Naive B cell (primary cell): ENCODE results near the gene OLAH. TPM values are rescaled to one million over a fixed set of nuclear protein-coding genes. Genes with fewer than 3 reads are reported as not detected.
A peak's percentile ranks its signal among the peaks of the same experiment; 100 is the strongest.

Experiments used
- ATAC-seq, 2 donors: fragments of 150-1000 bp; cut with Tn5 transposase; 2 replicates each; pipeline ENCODE4 v1.10.0; 2021; ENCODE audit warnings: low read depth in 2 of 2, mild to moderate bottlenecking in 2 of 2, moderate library complexity in 2 of 2
- DNase-seq: peaks from one replicate; pipeline ENCODE4 v3.0.0; 2022
- H3K27ac Mint-ChIP-seq, 6 donors: one replicate each; pipeline ENCODE4 v1.8.0; 2020 to 2022; ENCODE audit warnings: mild to moderate bottlenecking in 6 of 6, mixed read lengths in 6 of 6, moderate library complexity in 5 of 6, inconsistent platforms in 2 of 6
- H3K27me3 Mint-ChIP-seq, 3 donors: one replicate each; pipeline ENCODE4 v1.8.0; 2021 to 2022; ENCODE audit warnings: mixed read lengths in 3 of 3, mild to moderate bottlenecking in 1 of 3
- H3K36me3 Mint-ChIP-seq, 2 donors: one replicate each; pipeline ENCODE4 v1.8.0; 2020 to 2022; ENCODE audit warnings: mixed read lengths in 2 of 2, inconsistent platforms in 1 of 2, mild to moderate bottlenecking in 1 of 2
- H3K4me1 Mint-ChIP-seq, 3 donors: one replicate each; pipeline ENCODE4 v1.8.0; 2020 to 2022; ENCODE audit warnings: mixed read lengths in 3 of 3, inconsistent platforms in 1 of 3, mild to moderate bottlenecking in 1 of 3, moderate library complexity in 1 of 3
- H3K4me3 Mint-ChIP-seq, 8 donors: one replicate each; pipeline ENCODE4 v1.8.0; 2020 to 2022; ENCODE audit warnings: mild to moderate bottlenecking in 8 of 8, mixed read lengths in 8 of 8, moderate library complexity in 8 of 8, inconsistent platforms in 2 of 8
- H3K9me3 Mint-ChIP-seq, 7 donors: one replicate each; pipeline ENCODE4 v1.8.0; 2020 to 2022; ENCODE audit warnings: mixed read lengths in 7 of 7, mild to moderate bottlenecking in 5 of 7, inconsistent platforms in 2 of 7, moderate library complexity in 1 of 7
- polyA plus RNA-seq, 6 donors: library from polyadenylated mRNA; unstranded; fragments of 300-500 nt; fragmentation: Illumina TruSeq; gene quantifications; one replicate each; pipeline ENCODE4 v1.2.3, GENCODE V29; 2021; ENCODE audit warnings: low read depth in 6 of 6

The OLAH gene
- polyA plus RNA-seq, 6 donors from 2014 or later = not detected

GRCh38 chr10:15088428-15089261, 44.9 kb downstream of the OLAH start, which contains the start of gene ACBD7:
Gene ACBD7, minus strand, starts transcription at chr10:15088776. Its CDS starts 48 bp downstream, at chr10:15088728.
- Mint-ChIP-seq H3K9me3 (no peaks in the 10 kb centered on the region), H3K27ac (peak within 1 kb of the TSS in 2 of 6 donors; percentile 19 to 71), H3K27me3 (peaks cover 0 to 6% (median 0%) of the 10 kb centered on the region in 3 donors), H3K4me3 (peak within 1 kb of the TSS; percentile 77 to 91 (median 80)), H3K36me3 (no peaks in the 10 kb centered on the region), H3K4me1 (peaks cover 0 to 6% (median 6%) of the 10 kb centered on the region in 3 donors)
- peak; percentile 87 for DNase-seq
- ATAC-seq = peak; percentile 99

- Mint-ChIP-seq H3K27ac (no peak overlapping the region), H3K36me3 (no peaks in the 10 kb centered on the region), H3K9me3 (no peaks in the 10 kb centered on the region), H3K4me3 (peak overlapping the region in 1 of 8 donors; percentile 31), H3K4me1 (peaks cover 4 to 8% (median 7%) of the 10 kb centered on the region in 3 donors), H3K27me3 (peaks cover 0 to 6% (median 0%) of the 10 kb centered on the region in 3 donors)
- DNase-seq (no peak), ATAC-seq (no peak)
Observed at GRCh38 chr10:15091418-15091817, 47.7 kb downstream of the OLAH start.

GRCh38 chr10:15092855-15093408, 49.2 kb downstream of the OLAH start:
- H3K36me3 Mint-ChIP-seq = no peaks in the 10 kb centered on the region

GRCh38 chr10:15096661-15097010, 52.9 kb downstream of the OLAH start:
- peaks cover 32 to 35% (median 33%) of the 10 kb centered on the region in 3 donors for H3K4me1 Mint-ChIP-seq
- no peaks in the 10 kb centered on the region for H3K9me3 Mint-ChIP-seq
- peaks cover 0 to 6% (median 0%) of the 10 kb centered on the region in 3 donors for H3K27me3 Mint-ChIP-seq
- peak; percentile 4 to 13 for ATAC-seq
- H3K4me3 Mint-ChIP-seq = peak overlapping the region; percentile 89 to 99 (median 96)
- peak overlapping the region; percentile 45 to 100 (median 97) for H3K27ac Mint-ChIP-seq
- H3K36me3 Mint-ChIP-seq = no peaks in the 10 kb centered on the region
- no peak for DNase-seq

More at GRCh38 chr10:15092855-15093408, 49.2 kb downstream of the OLAH start:
- Mint-ChIP-seq H3K4me1 (peaks cover 14 to 19% (median 18%) of the 10 kb centered on the region in 3 donors), H3K4me3 (no peak overlapping the region), H3K9me3 (no peaks in the 10 kb centered on the region), H3K27me3 (peaks cover 0 to 6% (median 0%) of the 10 kb centered on the region in 3 donors), H3K27ac (peak overlapping the region in 1 of 6 donors; percentile 78)
- no peak for ATAC-seq
- no peak for DNase-seq

- H3K4me1 Mint-ChIP-seq = peaks cover 32 to 38% (median 35%) of the 10 kb centered on the region in 3 donors
- peak; percentile 73 to 76 for ATAC-seq
Observed at GRCh38 chr10:15097011-15097812, 53.5 kb downstream of the OLAH start, which contains the start of gene RPP38. Gene RPP38, plus strand, starts transcription at chr10:15097355. Its CDS starts 5,960 bp downstream, at chr10:15103315.

GRCh38 chr10:15099886-15100285, 56.1 kb downstream of the OLAH start:
- peak overlapping the region in 7 of 8 donors; percentile 9 to 76 (median 45) for H3K4me3 Mint-ChIP-seq
- H3K27ac Mint-ChIP-seq = peak overlapping the region in 3 of 6 donors; percentile 27 to 75 (median 63)
- peaks cover 35 to 40% (median 36%) of the 10 kb centered on the region in 3 donors for H3K4me1 Mint-ChIP-seq
- peaks cover 0 to 9% of the 10 kb centered on the region in 2 donors for H3K36me3 Mint-ChIP-seq
- DNase-seq (no peak), ATAC-seq (no peak)
- no peaks in the 10 kb centered on the region for H3K9me3 Mint-ChIP-seq
- H3K27me3 Mint-ChIP-seq = no peaks in the 10 kb centered on the region

More at GRCh38 chr10:15097011-15097812, 53.5 kb downstream of the OLAH start, which contains the start of gene RPP38:
- DNase-seq = peak; percentile 95
- H3K27me3 Mint-ChIP-seq = peaks cover 0 to 1% (median 0%) of the 10 kb centered on the region in 3 donors
- no peaks in the 10 kb centered on the region for H3K36me3 Mint-ChIP-seq
- no peaks in the 10 kb centered on the region for H3K9me3 Mint-ChIP-seq
- peak within 1 kb of the TSS; percentile 98 to 100 (median 99) for H3K27ac Mint-ChIP-seq
- H3K4me3 Mint-ChIP-seq = peak within 1 kb of the TSS; percentile 89 to 99 (median 96)

GRCh38 chr10:15103513-15103912, 59.8 kb downstream of the OLAH start:
- H3K27me3 Mint-ChIP-seq = no peaks in the 10 kb centered on the region
- peaks cover 0 to 9% of the 10 kb centered on the region in 2 donors for H3K36me3 Mint-ChIP-seq

GRCh38 chr10:15106352-15107013, 62.7 kb downstream of the OLAH start:
- peaks cover 4 to 14% (median 7%) of the 10 kb centered on the region in 3 donors for H3K4me1 Mint-ChIP-seq
- H3K27me3 Mint-ChIP-seq = no peaks in the 10 kb centered on the region
- H3K27ac Mint-ChIP-seq = peak overlapping the region in 3 of 6 donors; percentile 74 to 84 (median 82)
- H3K9me3 Mint-ChIP-seq = no peaks in the 10 kb centered on the region
- ATAC-seq = peak; percentile 95 to 97
- H3K36me3 Mint-ChIP-seq = peaks cover 0 to 9% of the 10 kb centered on the region in 2 donors
- peak; percentile 54 for DNase-seq
- H3K4me3 Mint-ChIP-seq = no peak overlapping the region

More at GRCh38 chr10:15103513-15103912, 59.8 kb downstream of the OLAH start:
- Mint-ChIP-seq H3K4me1 (peaks cover 20 to 29% (median 25%) of the 10 kb centered on the region in 3 donors), H3K9me3 (no peaks in the 10 kb centered on the region), H3K4me3 (no peak overlapping the region), H3K27ac (peak overlapping the region in 4 of 6 donors; percentile 20 to 80 (median 41))
- DNase-seq (no peak), ATAC-seq (no peak)

GRCh38 chr10:15112657-15113056, 68.9 kb downstream of the OLAH start:
- ATAC-seq (no peak), DNase-seq (no peak)
- Mint-ChIP-seq H3K4me3 (no peak overlapping the region), H3K4me1 (no peaks in the 10 kb centered on the region), H3K27ac (peak overlapping the region in 1 of 6 donors; percentile 70), H3K36me3 (peaks cover 0 to 4% of the 10 kb centered on the region in 2 donors), H3K27me3 (no peaks in the 10 kb centered on the region), H3K9me3 (peaks cover 0 to 2% (median 0%) of the 10 kb centered on the region in 7 donors)

GRCh38 chr10:15113766-15114165, 70.0 kb downstream of the OLAH start:
- Mint-ChIP-seq H3K36me3 (peaks cover 0 to 4% of the 10 kb centered on the region in 2 donors), H3K27ac (peak overlapping the region in 1 of 6 donors; percentile 39), H3K9me3 (peaks cover 0 to 2% (median 0%) of the 10 kb centered on the region in 7 donors), H3K4me1 (peaks cover 0 to 3% (median 0%) of the 10 kb centered on the region in 3 donors), H3K27me3 (no peaks in the 10 kb centered on the region), H3K4me3 (no peak overlapping the region)
- ATAC-seq (no peak), DNase-seq (no peak)

- Mint-ChIP-seq H3K36me3 (peaks cover 10 to 13% of the 10 kb centered on the region in 2 donors), H3K4me3 (no peak overlapping the region), H3K9me3 (peaks cover 0 to 2% (median 0%) of the 10 kb centered on the region in 7 donors), H3K27me3 (no peaks in the 10 kb centered on the region), H3K27ac (no peak overlapping the region), H3K4me1 (peaks cover 0 to 9% (median 6%) of the 10 kb centered on the region in 3 donors)
- ATAC-seq (no peak), DNase-seq (no peak)
Observed at GRCh38 chr10:15116225-15116624, 72.5 kb downstream of the OLAH start.

GRCh38 chr10:15118615-15119014, 74.9 kb downstream of the OLAH start:
- H3K27me3 Mint-ChIP-seq = no peaks in the 10 kb centered on the region
- no peak overlapping the region for H3K4me3 Mint-ChIP-seq
- peak overlapping the region in 1 of 6 donors; percentile 20 for H3K27ac Mint-ChIP-seq
- ATAC-seq (no peak), DNase-seq (no peak)
- H3K36me3 Mint-ChIP-seq = peaks cover 10 to 13% of the 10 kb centered on the region in 2 donors
- peaks cover 0 to 2% (median 0%) of the 10 kb centered on the region in 7 donors for H3K9me3 Mint-ChIP-seq
- peaks cover 0 to 9% (median 6%) of the 10 kb centered on the region in 3 donors for H3K4me1 Mint-ChIP-seq
